Measurements from ENCODE around the gene RNF144A.

The RNF144A gene

DNA sequence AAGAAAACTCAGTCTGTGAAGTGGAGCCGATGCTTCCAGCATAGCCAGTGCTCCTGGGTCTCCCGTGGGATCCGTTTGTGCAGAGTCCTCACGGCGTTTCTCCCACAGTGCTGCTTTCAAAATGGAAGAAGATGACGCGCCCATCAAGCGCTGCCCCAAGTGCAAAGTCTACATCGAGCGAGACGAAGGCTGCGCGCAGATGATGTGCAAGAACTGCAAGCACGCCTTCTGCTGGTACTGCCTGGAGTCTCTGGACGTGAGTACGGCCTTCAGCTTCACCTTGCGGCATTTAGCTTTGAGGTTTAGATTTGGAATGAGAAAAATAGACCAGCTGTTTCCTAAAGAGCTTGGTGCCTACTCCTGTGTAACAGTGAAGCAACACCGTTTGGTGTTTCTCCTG is 107.0 kb downstream of the RNF144A start:
- Histone ChIP-seq H3K4me1 (ENCODE audit: control insufficient read depth, insufficient read depth, low read length, poor library complexity, severe bottlenecking) (peaks cover 3% of the 10 kb centered on the region), H3K27ac (ENCODE audit: low read depth, low read length, severe bottlenecking) (no peak overlapping the region), H3K36me3 (ENCODE audit: control insufficient read depth, insufficient read depth, low read length) (peaks cover 17% of the 10 kb centered on the region), H3K9me3 (ENCODE audit: control insufficient read depth, low read length) (no peaks in the 10 kb centered on the region), H3K4me3 (ENCODE audit: extremely low read depth, insufficient read depth, low read length, poor library complexity, severe bottlenecking) (no peak overlapping the region)
- WGBS, 2 experiments (ENCODE audit: insufficient coverage in 2 of 2): 89 to 90% methylated on average over 17 to 18 of the region's 18 CpGs

DNA sequence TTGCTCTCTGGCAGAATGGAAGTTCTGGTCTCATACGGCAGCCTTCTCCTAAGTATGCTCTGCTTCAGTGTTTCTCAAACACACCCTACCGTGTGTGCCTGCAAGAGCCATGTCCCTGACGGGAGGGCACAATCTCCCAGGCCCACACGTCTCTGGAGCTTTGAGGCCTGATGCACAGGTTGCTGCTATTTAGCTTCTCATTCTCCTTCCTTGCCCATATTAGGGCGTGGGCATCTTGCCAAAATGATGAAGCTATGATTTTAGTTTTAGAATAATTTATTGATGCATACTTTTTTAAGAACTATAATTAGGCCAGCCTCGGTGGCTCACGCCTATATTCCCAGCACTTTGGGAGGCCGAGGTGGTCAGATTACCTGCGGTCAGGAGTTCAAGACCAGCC is 107.9 kb downstream of the RNF144A start:
- H3K9me3 ChIP-seq (ENCODE audit: control insufficient read depth, low read length): no peaks in the 10 kb centered on the region
- H3K27ac ChIP-seq (ENCODE audit: low read depth, low read length, severe bottlenecking): no peak overlapping the region
- H3K36me3 ChIP-seq (ENCODE audit: control insufficient read depth, insufficient read depth, low read length): peaks cover 14% of the 10 kb centered on the region
- H3K4me1 ChIP-seq (ENCODE audit: control insufficient read depth, insufficient read depth, low read length, poor library complexity, severe bottlenecking): peaks cover 3% of the 10 kb centered on the region
- H3K4me3 ChIP-seq (ENCODE audit: extremely low read depth, insufficient read depth, low read length, poor library complexity, severe bottlenecking): no peak overlapping the region
- 91 to 97% methylated on average over 7 to 8 of the region's 9 CpGs for WGBS, 2 experiments (ENCODE audit: insufficient coverage in 2 of 2)

DNA sequence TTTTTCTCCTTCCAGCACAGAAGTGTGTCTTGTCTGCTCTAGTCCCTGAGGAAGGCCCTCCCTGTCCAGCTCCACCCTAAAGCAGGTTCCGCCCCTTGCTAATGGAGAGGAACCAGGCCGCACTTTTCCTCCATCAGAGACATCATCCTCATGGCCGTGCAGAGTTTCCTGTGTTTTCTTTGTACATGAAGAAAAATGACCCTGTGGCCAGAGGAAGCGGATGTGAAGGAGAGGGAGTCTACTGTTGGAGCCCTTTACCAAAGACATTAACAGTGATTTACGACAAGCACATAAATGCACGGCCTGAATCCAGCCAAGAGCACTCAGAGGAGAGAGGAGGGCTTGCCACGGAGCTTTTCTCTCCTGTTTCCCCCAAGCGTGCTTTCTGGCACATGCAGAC is 109.5 kb downstream of the RNF144A start:
- Histone ChIP-seq H3K4me3 (ENCODE audit: extremely low read depth, insufficient read depth, low read length, poor library complexity, severe bottlenecking) (no peak overlapping the region), H3K4me1 (ENCODE audit: control insufficient read depth, insufficient read depth, low read length, poor library complexity, severe bottlenecking) (peaks cover 3% of the 10 kb centered on the region), H3K9me3 (ENCODE audit: control insufficient read depth, low read length) (no peaks in the 10 kb centered on the region), H3K27ac (ENCODE audit: low read depth, low read length, severe bottlenecking) (no peak overlapping the region), H3K36me3 (ENCODE audit: control insufficient read depth, insufficient read depth, low read length) (peaks cover 22% of the 10 kb centered on the region)
- WGBS, 2 experiments (ENCODE audit: insufficient coverage in 2 of 2): 87 to 92% methylated on average over 5 of the region's 8 CpGs

DNA sequence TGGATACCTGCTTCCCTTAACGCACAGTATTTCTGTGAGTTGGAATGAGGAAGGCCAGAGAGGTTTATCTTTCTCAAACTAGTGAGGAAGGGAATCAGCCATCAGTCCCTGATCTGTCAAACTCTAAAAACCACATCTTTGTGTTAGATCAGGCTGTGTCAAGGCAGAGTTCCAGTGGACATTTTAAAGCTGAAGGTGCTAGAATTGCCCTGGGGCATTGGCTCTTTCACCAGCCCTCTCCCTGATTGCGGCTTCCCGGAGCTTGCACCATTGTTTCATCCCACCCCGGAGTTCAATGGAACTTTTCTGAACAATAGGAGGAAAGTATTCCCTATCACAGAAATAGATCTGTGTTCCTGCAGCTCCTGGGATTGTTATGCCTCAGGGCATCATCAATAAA is 110.2 kb downstream of the RNF144A start:
- H3K4me3 ChIP-seq (ENCODE audit: extremely low read depth, insufficient read depth, low read length, poor library complexity, severe bottlenecking): no peak overlapping the region
- 92% methylated on average over 2 of the region's 4 CpGs; no CpG with 5 or more reads in 1 of the 2 experiments for WGBS, 2 experiments (ENCODE audit: insufficient coverage in 2 of 2)
- no peaks in the 10 kb centered on the region for H3K9me3 ChIP-seq (ENCODE audit: control insufficient read depth, low read length)
- H3K4me1 ChIP-seq (ENCODE audit: control insufficient read depth, insufficient read depth, low read length, poor library complexity, severe bottlenecking): peaks cover 3% of the 10 kb centered on the region
- H3K36me3 ChIP-seq (ENCODE audit: control insufficient read depth, insufficient read depth, low read length): peaks cover 22% of the 10 kb centered on the region
- peak overlapping the region; percentile 23 for H3K27ac ChIP-seq (ENCODE audit: low read depth, low read length, severe bottlenecking)

DNA sequence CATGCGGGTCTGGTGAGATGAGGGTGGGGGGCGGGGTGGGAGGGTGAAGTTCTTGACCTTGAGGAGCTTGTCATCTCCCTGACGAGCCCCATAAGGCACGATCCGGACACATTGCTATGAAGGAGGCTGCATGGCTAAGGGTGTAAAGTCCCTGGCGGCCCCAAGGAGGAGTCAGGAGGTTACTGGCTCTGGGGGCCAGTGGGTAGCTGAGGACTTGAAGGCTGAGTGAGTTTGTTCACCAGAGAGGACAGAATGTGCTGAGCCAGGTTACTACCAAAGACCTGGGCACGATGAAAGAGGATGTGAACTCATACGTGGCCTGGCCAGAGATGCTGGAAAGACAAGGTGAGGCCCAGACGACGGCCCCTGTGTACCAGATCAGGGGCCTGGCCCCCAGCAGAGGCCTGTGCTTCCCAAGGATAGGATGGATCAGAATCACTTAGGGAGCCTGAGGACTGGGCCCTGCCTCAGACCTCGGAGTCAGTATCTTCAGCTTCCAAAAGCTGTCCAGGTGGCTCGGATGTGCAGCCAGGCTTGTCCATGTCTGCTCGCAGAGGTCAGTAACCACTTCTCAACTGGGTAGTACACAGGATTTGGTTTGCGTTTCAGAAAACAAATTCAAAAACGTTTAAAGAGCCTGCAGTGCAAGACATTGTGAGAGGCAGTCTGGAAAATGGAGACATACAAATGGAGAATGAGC is 110.9 kb downstream of the RNF144A start:
- no peaks in the 10 kb centered on the region for H3K9me3 ChIP-seq (ENCODE audit: control insufficient read depth, low read length)
- H3K4me1 ChIP-seq (ENCODE audit: control insufficient read depth, insufficient read depth, low read length, poor library complexity, severe bottlenecking): peaks cover 3% of the 10 kb centered on the region
- peaks cover 25% of the 10 kb centered on the region for H3K36me3 ChIP-seq (ENCODE audit: control insufficient read depth, insufficient read depth, low read length)
- no peak overlapping the region for H3K27ac ChIP-seq (ENCODE audit: low read depth, low read length, severe bottlenecking)
- WGBS, 2 experiments (ENCODE audit: insufficient coverage in 2 of 2): 94% methylated on average over 12 to 15 of the region's 15 CpGs
- no peak overlapping the region for H3K4me3 ChIP-seq (ENCODE audit: extremely low read depth, insufficient read depth, low read length, poor library complexity, severe bottlenecking)

DNA sequence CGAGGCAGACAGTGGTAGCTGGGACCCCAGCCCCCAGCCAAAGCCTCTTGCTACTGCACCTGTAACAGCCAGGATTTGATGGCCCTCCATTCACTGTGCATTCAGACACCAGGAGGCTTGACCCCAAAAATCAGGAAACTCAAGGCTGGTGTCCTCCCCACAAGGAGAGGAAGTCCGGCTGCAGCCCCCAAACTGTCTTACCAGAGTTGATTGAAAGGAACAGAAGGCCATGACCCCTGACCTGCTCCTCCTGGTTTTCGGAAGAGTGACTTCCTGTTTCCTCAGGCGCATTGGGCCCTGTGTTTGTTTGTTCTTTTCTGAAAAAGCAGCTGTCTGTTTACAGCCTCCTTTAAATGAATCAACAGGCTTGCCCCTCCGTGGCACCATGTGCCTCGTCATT is 111.6 kb downstream of the RNF144A start:
- Histone ChIP-seq H3K36me3 (ENCODE audit: control insufficient read depth, insufficient read depth, low read length) (peaks cover 21% of the 10 kb centered on the region), H3K4me1 (ENCODE audit: control insufficient read depth, insufficient read depth, low read length, poor library complexity, severe bottlenecking) (peaks cover 3% of the 10 kb centered on the region), H3K27ac (ENCODE audit: low read depth, low read length, severe bottlenecking) (no peak overlapping the region), H3K4me3 (ENCODE audit: extremely low read depth, insufficient read depth, low read length, poor library complexity, severe bottlenecking) (no peak overlapping the region), H3K9me3 (ENCODE audit: control insufficient read depth, low read length) (no peaks in the 10 kb centered on the region)
- WGBS, 2 experiments (ENCODE audit: insufficient coverage in 2 of 2): 79 to 91% methylated on average over 5 of the region's 6 CpGs

DNA sequence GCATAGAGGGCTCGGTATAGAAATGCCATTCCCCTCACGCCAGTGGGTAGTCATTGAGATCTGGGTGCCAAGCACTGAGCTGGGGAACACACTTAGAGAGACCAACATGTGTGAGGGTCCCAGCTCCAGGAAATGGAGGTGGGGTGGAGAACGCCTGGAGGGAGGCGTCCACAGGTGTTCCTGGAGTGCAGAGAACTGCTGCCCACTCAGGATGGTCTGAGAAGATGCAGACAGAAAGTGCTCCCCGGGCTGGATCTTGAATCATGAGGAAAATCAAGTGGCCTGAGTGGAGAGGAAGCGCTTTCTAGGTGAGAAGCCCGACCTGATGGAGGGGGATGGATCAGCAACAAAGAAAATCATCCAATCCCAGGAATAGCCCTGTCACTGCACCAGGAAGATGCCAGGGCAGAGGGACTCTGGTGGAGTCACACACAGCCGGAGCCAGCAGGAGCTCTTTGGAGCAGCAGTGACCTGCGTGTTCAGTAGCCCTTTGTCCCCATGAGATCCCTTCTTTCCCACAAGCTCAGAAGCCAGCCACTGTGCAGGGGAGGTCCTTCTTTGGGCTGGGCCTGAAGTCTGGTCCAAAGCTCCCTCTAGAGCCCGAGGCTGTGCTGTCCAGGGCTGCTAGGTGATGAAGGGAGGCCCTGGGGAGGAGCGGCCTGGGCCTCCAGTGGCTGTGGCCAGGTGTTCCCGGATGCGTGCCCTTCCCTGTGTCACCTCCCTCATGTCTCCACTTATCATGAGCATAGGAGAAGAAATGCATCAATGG is 112.3 kb downstream of the RNF144A start:
- peaks cover 3% of the 10 kb centered on the region for H3K4me1 ChIP-seq (ENCODE audit: control insufficient read depth, insufficient read depth, low read length, poor library complexity, severe bottlenecking)
- H3K27ac ChIP-seq (ENCODE audit: low read depth, low read length, severe bottlenecking): no peak overlapping the region

DNA sequence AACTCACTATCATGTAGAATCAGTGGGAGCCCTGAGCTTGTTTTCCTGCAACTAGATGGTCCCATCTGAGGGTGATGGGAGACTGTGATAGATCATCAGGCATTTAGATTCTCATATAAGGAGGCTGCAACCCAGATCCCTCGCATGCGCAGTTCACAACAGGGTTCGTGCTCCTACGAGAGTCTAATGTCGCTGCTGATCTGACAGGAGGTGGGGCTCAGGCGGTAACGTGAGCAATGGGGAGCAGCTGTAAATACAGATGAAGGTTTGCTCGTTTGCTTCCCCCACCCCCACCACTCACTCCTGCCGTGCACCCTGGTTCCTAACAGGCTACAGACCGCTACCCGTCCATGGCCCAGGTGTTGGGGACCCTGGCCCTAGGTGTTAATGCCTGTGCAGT is 113.6 kb downstream of the RNF144A start:
- Histone ChIP-seq H3K4me1 (ENCODE audit: control insufficient read depth, insufficient read depth, low read length, poor library complexity, severe bottlenecking) (peaks cover 3% of the 10 kb centered on the region), H3K27ac (ENCODE audit: low read depth, low read length, severe bottlenecking) (no peak overlapping the region), H3K4me3 (ENCODE audit: extremely low read depth, insufficient read depth, low read length, poor library complexity, severe bottlenecking) (no peak overlapping the region), H3K36me3 (ENCODE audit: control insufficient read depth, insufficient read depth, low read length) (peaks cover 11% of the 10 kb centered on the region), H3K9me3 (ENCODE audit: control insufficient read depth, low read length) (no peaks in the 10 kb centered on the region)
- WGBS, 2 experiments (ENCODE audit: insufficient coverage in 2 of 2): 92 to 98% methylated on average over 6 to 9 of the region's 11 CpGs

More for the DNA sequence above, 112.3 kb downstream of the RNF144A start:
- whole genome bisulfite sequencing, 2 experiments (ENCODE audit: insufficient coverage in 2 of 2): 83 to 93% methylated on average over 8 to 11 of the region's 13 CpGs
- H3K4me3 ChIP-seq (ENCODE audit: extremely low read depth, insufficient read depth, low read length, poor library complexity, severe bottlenecking): no peak overlapping the region
- no peaks in the 10 kb centered on the region for H3K9me3 ChIP-seq (ENCODE audit: control insufficient read depth, low read length)
- H3K36me3 ChIP-seq (ENCODE audit: control insufficient read depth, insufficient read depth, low read length): peaks cover 17% of the 10 kb centered on the region

DNA sequence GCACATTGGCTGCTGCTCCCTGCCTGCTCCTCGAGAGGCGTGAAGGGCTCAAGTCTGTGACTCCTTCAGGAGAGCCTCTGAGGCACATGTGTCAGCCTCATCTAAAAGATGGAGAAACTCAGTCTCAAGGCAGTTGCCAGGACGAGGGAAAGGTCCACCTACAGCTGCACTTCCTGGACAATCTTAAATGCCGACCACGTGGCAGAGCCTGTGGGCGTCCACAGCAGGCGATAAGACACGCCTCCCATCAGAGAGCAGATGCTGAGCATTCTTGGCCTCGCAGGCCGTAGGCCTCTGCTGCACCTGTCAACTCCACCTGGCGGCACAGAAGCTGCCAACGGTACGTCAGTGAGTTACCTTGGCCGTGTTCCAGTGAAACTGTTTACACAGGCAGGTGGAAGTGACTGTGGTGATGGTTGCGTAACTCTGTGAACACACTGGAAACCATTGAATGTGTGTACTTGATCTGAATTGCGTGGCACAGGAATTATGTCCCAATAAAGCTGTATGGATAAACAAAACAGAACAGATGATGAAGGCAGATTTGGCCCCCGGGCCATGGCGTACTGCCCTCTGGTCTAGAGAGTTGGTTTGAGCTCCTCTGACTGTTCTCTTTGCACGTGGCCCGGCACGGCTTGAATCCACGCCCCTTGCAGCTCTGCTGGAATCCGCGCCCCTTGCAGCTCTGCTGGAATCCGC is 114.5 kb downstream of the RNF144A start:
- Histone ChIP-seq H3K36me3 (ENCODE audit: control insufficient read depth, insufficient read depth, low read length) (peaks cover 11% of the 10 kb centered on the region), H3K27ac (ENCODE audit: low read depth, low read length, severe bottlenecking) (no peak overlapping the region), H3K4me3 (ENCODE audit: extremely low read depth, insufficient read depth, low read length, poor library complexity, severe bottlenecking) (no peak overlapping the region), H3K9me3 (ENCODE audit: control insufficient read depth, low read length) (no peaks in the 10 kb centered on the region), H3K4me1 (ENCODE audit: control insufficient read depth, insufficient read depth, low read length, poor library complexity, severe bottlenecking) (peaks cover 3% of the 10 kb centered on the region)
- WGBS, 2 experiments (ENCODE audit: insufficient coverage in 2 of 2): 90 to 91% methylated on average over 18 to 19 of the region's 25 CpGs

DNA sequence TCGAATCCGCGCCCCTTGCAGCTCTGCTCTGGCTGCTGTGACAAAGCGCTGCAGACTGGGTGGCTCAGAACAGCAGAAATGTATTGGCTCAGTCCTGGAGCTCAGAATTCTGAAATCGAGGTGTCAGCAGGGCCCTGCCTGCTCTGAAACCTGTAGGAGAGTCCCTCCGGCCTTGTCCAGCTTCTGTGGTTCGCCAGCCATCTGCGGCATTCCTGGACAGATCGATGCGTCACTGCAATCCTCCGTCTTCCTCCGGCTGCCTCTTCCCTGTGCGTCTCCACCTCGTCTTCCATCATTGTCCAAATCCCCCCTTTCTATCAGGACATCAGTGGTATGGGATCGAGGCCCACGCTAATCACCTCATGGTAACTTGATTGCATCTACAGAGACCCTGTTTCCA is 115.2 kb downstream of the RNF144A start:
- H3K4me1 ChIP-seq (ENCODE audit: control insufficient read depth, insufficient read depth, low read length, poor library complexity, severe bottlenecking): peaks cover 3% of the 10 kb centered on the region
- WGBS, 2 experiments (ENCODE audit: insufficient coverage in 2 of 2): 94 to 96% methylated on average over 16 of the region's 16 CpGs
- no peaks in the 10 kb centered on the region for H3K9me3 ChIP-seq (ENCODE audit: control insufficient read depth, low read length)
- H3K36me3 ChIP-seq (ENCODE audit: control insufficient read depth, insufficient read depth, low read length): peaks cover 11% of the 10 kb centered on the region
- no peak overlapping the region for H3K4me3 ChIP-seq (ENCODE audit: extremely low read depth, insufficient read depth, low read length, poor library complexity, severe bottlenecking)
- no peak overlapping the region for H3K27ac ChIP-seq (ENCODE audit: low read depth, low read length, severe bottlenecking)
